Neural cell (in vitro differentiated cells): Measurements from ENCODE around the gene GPR107. TPM values are rescaled to one million over a fixed set of nuclear protein-coding genes. Genes with fewer than 3 reads are reported as not detected.

Experiments
- H2AFZ ChIP-seq: fragments of 200-600, 300-800 bp; sonication (generic), shearing (Covaris generic); 2 replicates; pipeline ENCODE4 v1.6.0; 2014; ENCODE audit warnings: low read depth, mild to moderate bottlenecking, antibody characterized with exemption, low read length, moderate library complexity
- H3F3A ChIP-seq: fragments of 200-600 bp; shearing (Covaris generic); 2 replicates; pipeline ENCODE4 v1.6.1; 2016; ENCODE audit warnings: mild to moderate bottlenecking, moderate library complexity, mixed read lengths, antibody characterized with exemption, low read length; ENCODE audit not compliant: insufficient read depth, poor library complexity, severe bottlenecking
- H3K27ac ChIP-seq: fragments of 200-600, 300-800 bp; sonication (generic), shearing (Covaris generic); 2 replicates; pipeline ENCODE4 v1.5.1; 2014; ENCODE audit warnings: mild to moderate bottlenecking, low read length, moderate library complexity
- H3K27me3 ChIP-seq: fragments of 300-800, 200-600 bp; sonication (generic), shearing (Covaris generic); 2 replicates; pipeline ENCODE4 v1.6.0; 2014; ENCODE audit warnings: mild to moderate bottlenecking, low read depth, low read length, moderate library complexity; ENCODE audit not compliant: insufficient read depth
- H3K36me3 ChIP-seq: fragments of 300-800, 200-600 bp; sonication (generic), shearing (Covaris generic); 2 replicates; pipeline ENCODE4 v1.5.1; 2014; ENCODE audit warnings: mild to moderate bottlenecking, antibody characterized with exemption, low read length, moderate library complexity; ENCODE audit not compliant: insufficient read depth
- H3K4me2 ChIP-seq: fragments of 300-800, 200-600 bp; sonication (generic), shearing (Covaris generic); 2 replicates; pipeline ENCODE4 v1.6.0; 2014; ENCODE audit warnings: mild to moderate bottlenecking, low read length
- H3K4me3 ChIP-seq: fragments of 300-800, 200-600 bp; sonication (generic), shearing (Covaris generic); 2 replicates; pipeline ENCODE4 v1.5.1; 2014; ENCODE audit warnings: mild to moderate bottlenecking, low read length, moderate library complexity
- H3K79me2 ChIP-seq: fragments of 200-600 bp; shearing (Covaris generic); replicated peaks from 2 replicates; pipeline ENCODE4 v1.6.0; 2014; ENCODE audit warnings: mild to moderate bottlenecking, low read length, moderate library complexity; ENCODE audit not compliant: insufficient read depth
- H3K9ac ChIP-seq: fragments of 300-800, 200-600 bp; sonication (generic), shearing (Covaris generic); 2 replicates; pipeline ENCODE4 v1.6.1; 2016; ENCODE audit warnings: mild to moderate bottlenecking, low read length, mixed read lengths
- H3K9me2 ChIP-seq: fragments of 200-600 bp; shearing (Covaris generic); 2 replicates; pipeline ENCODE4 v1.6.1; 2016; ENCODE audit warnings: mild to moderate bottlenecking, low read length, mixed read lengths; ENCODE audit not compliant: insufficient read depth
- H3K9me3 ChIP-seq: fragments of 200-600, 300-800 bp; sonication (generic), shearing (Covaris generic); 2 replicates; pipeline ENCODE4 v1.6.1; 2016; ENCODE audit warnings: mild to moderate bottlenecking, mixed run types, low read length, moderate library complexity, mixed read lengths
- H4K20me1 ChIP-seq: fragments of 200-600 bp; shearing (Covaris generic); 2 replicates; pipeline ENCODE4 v1.6.1; 2016; ENCODE audit warnings: mild to moderate bottlenecking, mixed run types; ENCODE audit not compliant: insufficient read depth
- CTCF ChIP-seq: fragments of 450-650 bp; IDR thresholded peaks from 2 replicates; pipeline ENCODE4 v1.5.1; 2014; ENCODE audit warnings: antibody characterized with exemption, mild to moderate bottlenecking, moderate library complexity; ENCODE audit not compliant: poor library complexity, severe bottlenecking
- EP300 ChIP-seq: fragments of 450-650 bp; conservative IDR thresholded peaks from 2 replicates; pipeline ENCODE4 v1.6.1; 2014; ENCODE audit warnings: antibody characterized with exemption, mild to moderate bottlenecking, moderate library complexity; ENCODE audit not compliant: poor library complexity, severe bottlenecking
- EZH2 ChIP-seq: fragments of 200-600, 300-800 bp; shearing (Covaris generic), sonication (generic); IDR thresholded peaks from 2 replicates; pipeline ENCODE4 v1.6.1; 2014; ENCODE audit warnings: antibody characterized with exemption, low read length, borderline replicate concordance, mild to moderate bottlenecking; ENCODE audit not compliant: insufficient read depth, poor library complexity, severe bottlenecking
- MXI1 ChIP-seq: fragments of 450-650 bp; conservative IDR thresholded peaks from 2 replicates; pipeline ENCODE4 v1.6.1; 2014; ENCODE audit warnings: antibody characterized with exemption, mild to moderate bottlenecking; ENCODE audit not compliant: poor library complexity, severe bottlenecking
- POLR2AphosphoS5 ChIP-seq: IDR thresholded peaks from 2 replicates; pipeline ENCODE4 v1.6.1; 2012
- RAD21 ChIP-seq: fragments of 450-650 bp; conservative IDR thresholded peaks from 2 replicates; pipeline ENCODE4 v1.6.1; 2014; ENCODE audit warnings: antibody characterized with exemption, mild to moderate bottlenecking, moderate library complexity
- SMC3 ChIP-seq: fragments of 450-650 bp; conservative IDR thresholded peaks from 2 replicates; pipeline ENCODE4 v1.6.1; 2014; ENCODE audit warnings: antibody characterized with exemption, mild to moderate bottlenecking, moderate library complexity; ENCODE audit not compliant: poor library complexity
- TAF1 ChIP-seq: IDR thresholded peaks from 2 replicates; pipeline ENCODE4 v1.6.1; 2012; ENCODE audit warnings: low read depth
- polyA plus RNA-seq: library from polyadenylated mRNA; depleted of rRNA; stranded (reverse); fragments of >200 nt; gene quantifications from 2 replicates; pipeline ENCODE4 v1.2.3, GENCODE V29; 2014
- TF ChIP-seq, protein P1 (sequence below): IDR thresholded peaks from 2 replicates; pipeline ENCODE4 v1.6.1; 2012; ENCODE audit warnings: borderline replicate concordance

GPR107 gene
- polyA plus RNA-seq, 1 donor from 2014 or later = 21.5 TPM

DNA sequence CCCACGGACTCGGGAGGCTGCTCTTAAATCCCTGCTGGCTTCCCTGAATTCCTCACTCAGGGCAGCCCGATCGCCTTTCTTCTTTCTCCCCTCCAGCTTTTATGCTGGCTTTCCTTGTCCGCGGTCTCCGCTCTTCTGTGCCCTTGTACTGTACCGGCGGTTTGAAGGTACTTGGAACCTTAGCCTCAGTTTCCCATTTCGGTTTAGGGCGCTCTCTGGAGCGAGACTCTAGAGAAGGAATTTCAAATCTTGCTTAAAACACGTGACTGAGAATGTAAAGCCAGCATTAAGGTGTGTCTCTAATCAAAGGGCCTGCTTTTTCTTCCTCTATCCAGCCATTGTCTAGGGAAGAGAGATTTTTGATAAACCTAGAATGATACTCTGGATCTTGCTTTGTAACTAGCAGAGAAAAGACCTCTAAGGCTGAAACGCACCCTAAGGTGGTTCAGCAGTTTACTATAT lies 650 bp downstream of the GPR107 start:
- peak overlapping the region; percentile 81 for H3K27ac ChIP-seq
- H3K4me3 ChIP-seq = peak overlapping the region; percentile 83
- H3K79me2 ChIP-seq = peaks cover 37% of the 10 kb centered on the region
- no peaks in the 10 kb centered on the region for H3F3A ChIP-seq
- TF ChIP-seq EZH2 = no peak
- TF ChIP-seq, protein P1, sequence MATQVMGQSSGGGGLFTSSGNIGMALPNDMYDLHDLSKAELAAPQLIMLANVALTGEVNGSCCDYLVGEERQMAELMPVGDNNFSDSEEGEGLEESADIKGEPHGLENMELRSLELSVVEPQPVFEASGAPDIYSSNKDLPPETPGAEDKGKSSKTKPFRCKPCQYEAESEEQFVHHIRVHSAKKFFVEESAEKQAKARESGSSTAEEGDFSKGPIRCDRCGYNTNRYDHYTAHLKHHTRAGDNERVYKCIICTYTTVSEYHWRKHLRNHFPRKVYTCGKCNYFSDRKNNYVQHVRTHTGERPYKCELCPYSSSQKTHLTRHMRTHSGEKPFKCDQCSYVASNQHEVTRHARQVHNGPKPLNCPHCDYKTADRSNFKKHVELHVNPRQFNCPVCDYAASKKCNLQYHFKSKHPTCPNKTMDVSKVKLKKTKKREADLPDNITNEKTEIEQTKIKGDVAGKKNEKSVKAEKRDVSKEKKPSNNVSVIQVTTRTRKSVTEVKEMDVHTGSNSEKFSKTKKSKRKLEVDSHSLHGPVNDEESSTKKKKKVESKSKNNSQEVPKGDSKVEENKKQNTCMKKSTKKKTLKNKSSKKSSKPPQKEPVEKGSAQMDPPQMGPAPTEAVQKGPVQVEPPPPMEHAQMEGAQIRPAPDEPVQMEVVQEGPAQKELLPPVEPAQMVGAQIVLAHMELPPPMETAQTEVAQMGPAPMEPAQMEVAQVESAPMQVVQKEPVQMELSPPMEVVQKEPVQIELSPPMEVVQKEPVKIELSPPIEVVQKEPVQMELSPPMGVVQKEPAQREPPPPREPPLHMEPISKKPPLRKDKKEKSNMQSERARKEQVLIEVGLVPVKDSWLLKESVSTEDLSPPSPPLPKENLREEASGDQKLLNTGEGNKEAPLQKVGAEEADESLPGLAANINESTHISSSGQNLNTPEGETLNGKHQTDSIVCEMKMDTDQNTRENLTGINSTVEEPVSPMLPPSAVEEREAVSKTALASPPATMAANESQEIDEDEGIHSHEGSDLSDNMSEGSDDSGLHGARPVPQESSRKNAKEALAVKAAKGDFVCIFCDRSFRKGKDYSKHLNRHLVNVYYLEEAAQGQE = no peak
- TF ChIP-seq SMC3 = no peak
- no peak for TF ChIP-seq TAF1
- no peak for TF ChIP-seq RAD21
- TF ChIP-seq MXI1 = no peak
- TF ChIP-seq EP300 = no peak
- no peak for TF ChIP-seq POLR2AphosphoS5
- no peak for TF ChIP-seq CTCF
- H3K9ac ChIP-seq = peak overlapping the region; percentile 87
- no peaks in the 10 kb centered on the region for H3K36me3 ChIP-seq
- peak overlapping the region; percentile 76 for H3K4me2 ChIP-seq
- no peaks in the 10 kb centered on the region for H3K27me3 ChIP-seq
- no peaks in the 10 kb centered on the region for H3K9me3 ChIP-seq
- H4K20me1 ChIP-seq = no peaks in the 10 kb centered on the region
- peak overlapping the region; percentile 81 for H2AFZ ChIP-seq
- H3K9me2 ChIP-seq = no peaks in the 10 kb centered on the region

GRCh38 chr9:130054820-130055219 lies 1.1 kb downstream of the GPR107 start:
- TF ChIP-seq MXI1 (no peak), EZH2 (no peak)
- H3K36me3 ChIP-seq = no peaks in the 10 kb centered on the region
- H3K4me2 ChIP-seq = peak overlapping the region; percentile 76
- no peaks in the 10 kb centered on the region for H3F3A ChIP-seq
- H3K27me3 ChIP-seq = no peaks in the 10 kb centered on the region
- no peak overlapping the region for H2AFZ ChIP-seq
- no peaks in the 10 kb centered on the region for H4K20me1 ChIP-seq
- peak overlapping the region; percentile 87 for H3K9ac ChIP-seq
- H3K27ac ChIP-seq = peak overlapping the region; percentile 81
- H3K9me3 ChIP-seq = no peaks in the 10 kb centered on the region
- H3K9me2 ChIP-seq = no peaks in the 10 kb centered on the region
- H3K79me2 ChIP-seq = peaks cover 37% of the 10 kb centered on the region
- H3K4me3 ChIP-seq = peak overlapping the region; percentile 83

GRCh38 chr9:130058154-130058553 lies 4.4 kb downstream of the GPR107 start:
- TF ChIP-seq CTCF (no peak), SMC3 (no peak), RAD21 (no peak), MXI1 (no peak), EZH2 (no peak), EP300 (no peak), POLR2AphosphoS5 (no peak), TAF1 (no peak)
- TF ChIP-seq, protein P1 = no peak
- H3K9me2 ChIP-seq = no peaks in the 10 kb centered on the region
- H3F3A ChIP-seq = no peaks in the 10 kb centered on the region
- H3K9ac ChIP-seq = no peak overlapping the region
- no peak overlapping the region for H3K4me2 ChIP-seq
- H3K9me3 ChIP-seq = no peaks in the 10 kb centered on the region
- no peaks in the 10 kb centered on the region for H3K36me3 ChIP-seq
- peaks cover 41% of the 10 kb centered on the region for H3K79me2 ChIP-seq
- H3K27ac ChIP-seq = no peak overlapping the region
- no peaks in the 10 kb centered on the region for H4K20me1 ChIP-seq
- no peaks in the 10 kb centered on the region for H3K27me3 ChIP-seq
- H3K4me3 ChIP-seq = no peak overlapping the region
- H2AFZ ChIP-seq = no peak overlapping the region
